ENCODE measurements around the gene CARD10.

Gene CARD10

GRCh38 chr22:37560608-37561211 lies 41.5 kb upstream of the CARD10 start:
- TF ChIP-seq EZH2phosphoT487 (IDR thresholded peaks at IDR 0.05; ENCODE audit: low read depth): no peak
- TF ChIP-seq CTCF (IDR thresholded peaks at IDR 0.05; ENCODE audit: low read depth, low read length): no peak
- Histone ChIP-seq H3K36me3 (replicated peaks; ENCODE audit: low read depth, low read length) (no peaks in the 10 kb centered on the region), H3K79me2 (ENCODE audit: low read length) (no peaks in the 10 kb centered on the region), H3K4me1 (ENCODE audit: low read length) (no peaks in the 10 kb centered on the region), H2AFZ (ENCODE audit: low read depth, low read length) (no peak overlapping the region), H3K9ac (ENCODE audit: low read length) (no peak overlapping the region), H3K27ac (ENCODE audit: low read length) (no peak overlapping the region), H3K4me2 (ENCODE audit: low read length) (no peak overlapping the region), H3K9me3 (ENCODE audit: insufficient read depth, low read length) (no peaks in the 10 kb centered on the region), H4K20me1 (ENCODE audit: insufficient read depth, low read length) (no peaks in the 10 kb centered on the region), H3K4me3 (ENCODE audit: low read length) (no peak overlapping the region), H3K27me3 (ENCODE audit: low read depth, low read length) (peaks cover 27% of the 10 kb centered on the region)

- Histone ChIP-seq H3K4me2 (ENCODE audit: low read length) (no peak within 1 kb of the TSS), H3K9me3 (ENCODE audit: insufficient read depth, low read length) (no peaks in the 10 kb centered on the region), H3K27me3 (ENCODE audit: low read depth, low read length) (peaks cover 30% of the 10 kb centered on the region), H3K4me1 (ENCODE audit: low read length) (no peaks in the 10 kb centered on the region), H3K4me3 (ENCODE audit: low read length) (no peak within 1 kb of the TSS), H4K20me1 (ENCODE audit: insufficient read depth, low read length) (no peaks in the 10 kb centered on the region), H3K9ac (ENCODE audit: low read length) (no peak within 1 kb of the TSS), H3K27ac (ENCODE audit: low read length) (no peak within 1 kb of the TSS), H3K79me2 (ENCODE audit: low read length) (no peaks in the 10 kb centered on the region), H3K36me3 (replicated peaks; ENCODE audit: low read depth, low read length) (no peaks in the 10 kb centered on the region), H2AFZ (ENCODE audit: low read depth, low read length) (no peak within 1 kb of the TSS)
- TF ChIP-seq EZH2phosphoT487 (IDR thresholded peaks at IDR 0.05; ENCODE audit: low read depth) (no peak), CTCF (IDR thresholded peaks at IDR 0.05; ENCODE audit: low read depth, low read length) (no peak)
Observed at GRCh38 chr22:37559901-37560607, 40.8 kb upstream of the CARD10 start, which contains the start of gene CDC42EP1. CDC42EP1 (plus strand) TSS chr22:37560480; CDS start chr22:37566350, 5,870 bp downstream.

GRCh38 chr22:37559521-37559900 lies 40.3 kb upstream of the CARD10 start:
- no peak overlapping the region for H3K4me3 ChIP-seq (ENCODE audit: low read length)
- TF ChIP-seq CTCF (IDR thresholded peaks at IDR 0.05; ENCODE audit: low read depth, low read length) (no peak), EZH2phosphoT487 (IDR thresholded peaks at IDR 0.05; ENCODE audit: low read depth) (no peak)

GRCh38 chr22:37558815-37559214 lies 39.6 kb upstream of the CARD10 start:
- H3K9me3 ChIP-seq (ENCODE audit: insufficient read depth, low read length): no peaks in the 10 kb centered on the region
- TF ChIP-seq CTCF (IDR thresholded peaks at IDR 0.05; ENCODE audit: low read depth, low read length): no peak
- no peak for TF ChIP-seq EZH2phosphoT487 (IDR thresholded peaks at IDR 0.05; ENCODE audit: low read depth)
- H3K4me3 ChIP-seq (ENCODE audit: low read length): no peak overlapping the region
- H3K4me2 ChIP-seq (ENCODE audit: low read length): no peak overlapping the region
- H4K20me1 ChIP-seq (ENCODE audit: insufficient read depth, low read length): no peaks in the 10 kb centered on the region
- no peaks in the 10 kb centered on the region for H3K36me3 ChIP-seq (replicated peaks; ENCODE audit: low read depth, low read length)
- no peak overlapping the region for H3K27ac ChIP-seq (ENCODE audit: low read length)
- no peaks in the 10 kb centered on the region for H3K79me2 ChIP-seq (ENCODE audit: low read length)
- H3K9ac ChIP-seq (ENCODE audit: low read length): no peak overlapping the region
- peaks cover 26% of the 10 kb centered on the region for H3K27me3 ChIP-seq (ENCODE audit: low read depth, low read length)
- no peaks in the 10 kb centered on the region for H3K4me1 ChIP-seq (ENCODE audit: low read length)
- H2AFZ ChIP-seq (ENCODE audit: low read depth, low read length): no peak overlapping the region

More at GRCh38 chr22:37559521-37559900, 40.3 kb upstream of the CARD10 start:
- H3K27me3 ChIP-seq (ENCODE audit: low read depth, low read length): peaks cover 30% of the 10 kb centered on the region
- H2AFZ ChIP-seq (ENCODE audit: low read depth, low read length): no peak overlapping the region
- H4K20me1 ChIP-seq (ENCODE audit: insufficient read depth, low read length): no peaks in the 10 kb centered on the region
- no peak overlapping the region for H3K27ac ChIP-seq (ENCODE audit: low read length)
- no peak overlapping the region for H3K4me2 ChIP-seq (ENCODE audit: low read length)
- no peak overlapping the region for H3K9ac ChIP-seq (ENCODE audit: low read length)
- H3K9me3 ChIP-seq (ENCODE audit: insufficient read depth, low read length): no peaks in the 10 kb centered on the region
- H3K36me3 ChIP-seq (replicated peaks; ENCODE audit: low read depth, low read length): no peaks in the 10 kb centered on the region
- no peaks in the 10 kb centered on the region for H3K79me2 ChIP-seq (ENCODE audit: low read length)
- no peaks in the 10 kb centered on the region for H3K4me1 ChIP-seq (ENCODE audit: low read length)
